Measurements from ENCODE around the gene SLC38A10.

The SLC38A10 gene

GRCh38 chr17:81242421-81243332, 52.4 kb downstream of the SLC38A10 start:
- Histone ChIP-seq H3K27me3 (ENCODE audit: insufficient read depth, low read length) (no peaks in the 10 kb centered on the region), H4K20me1 (ENCODE audit: insufficient read depth, low read length) (no peaks in the 10 kb centered on the region), H3K4me1 (ENCODE audit: insufficient read depth, low read length, severe bottlenecking) (peaks cover 51% of the 10 kb centered on the region), H3K9ac (ENCODE audit: low read length) (no peak overlapping the region), H3K27ac (ENCODE audit: low read depth, low read length, poor library complexity, severe bottlenecking) (no peak overlapping the region), H3K36me3 (ENCODE audit: insufficient read depth, low read length) (peaks cover 14% of the 10 kb centered on the region), H3F3A (ENCODE audit: insufficient read depth, low read length) (no peaks in the 10 kb centered on the region), H3K4me2 (ENCODE audit: low read length) (no peak overlapping the region), H2AFZ (ENCODE audit: low read length) (no peak overlapping the region), H3K9me2 (ENCODE audit: low read depth, low read length) (no peaks in the 10 kb centered on the region), H3K4me3 (ENCODE audit: low read depth, low read length, poor library complexity, severe bottlenecking) (no peak overlapping the region), H3K9me3 (ENCODE audit: low read length) (no peaks in the 10 kb centered on the region), H3K79me2 (ENCODE audit: insufficient read depth, low read length) (peaks cover 7% of the 10 kb centered on the region; the same call in 1 of the 2 replicates)
- TF ChIP-seq, protein P1, sequence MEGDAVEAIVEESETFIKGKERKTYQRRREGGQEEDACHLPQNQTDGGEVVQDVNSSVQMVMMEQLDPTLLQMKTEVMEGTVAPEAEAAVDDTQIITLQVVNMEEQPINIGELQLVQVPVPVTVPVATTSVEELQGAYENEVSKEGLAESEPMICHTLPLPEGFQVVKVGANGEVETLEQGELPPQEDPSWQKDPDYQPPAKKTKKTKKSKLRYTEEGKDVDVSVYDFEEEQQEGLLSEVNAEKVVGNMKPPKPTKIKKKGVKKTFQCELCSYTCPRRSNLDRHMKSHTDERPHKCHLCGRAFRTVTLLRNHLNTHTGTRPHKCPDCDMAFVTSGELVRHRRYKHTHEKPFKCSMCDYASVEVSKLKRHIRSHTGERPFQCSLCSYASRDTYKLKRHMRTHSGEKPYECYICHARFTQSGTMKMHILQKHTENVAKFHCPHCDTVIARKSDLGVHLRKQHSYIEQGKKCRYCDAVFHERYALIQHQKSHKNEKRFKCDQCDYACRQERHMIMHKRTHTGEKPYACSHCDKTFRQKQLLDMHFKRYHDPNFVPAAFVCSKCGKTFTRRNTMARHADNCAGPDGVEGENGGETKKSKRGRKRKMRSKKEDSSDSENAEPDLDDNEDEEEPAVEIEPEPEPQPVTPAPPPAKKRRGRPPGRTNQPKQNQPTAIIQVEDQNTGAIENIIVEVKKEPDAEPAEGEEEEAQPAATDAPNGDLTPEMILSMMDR (IDR thresholded peaks at IDR 0.05; ENCODE audit: low read length) = no peak
- no peak for TF ChIP-seq EZH2 (IDR thresholded peaks at IDR 0.05; ENCODE audit: borderline replicate concordance, low read length)

GRCh38 chr17:81241648-81242420, 53.3 kb downstream of the SLC38A10 start:
- Histone ChIP-seq H3K9me2 (ENCODE audit: low read depth, low read length) (no peaks in the 10 kb centered on the region), H3K4me2 (ENCODE audit: low read length) (peak overlapping the region; percentile 91; the same call in 1 of the 2 replicates), H3K4me3 (ENCODE audit: low read depth, low read length, poor library complexity, severe bottlenecking) (no peak overlapping the region), H3K4me1 (ENCODE audit: insufficient read depth, low read length, severe bottlenecking) (peaks cover 55% of the 10 kb centered on the region), H3K36me3 (ENCODE audit: insufficient read depth, low read length) (peaks cover 14% of the 10 kb centered on the region), H3K79me2 (ENCODE audit: insufficient read depth, low read length) (peaks cover 7% of the 10 kb centered on the region; the same call in 1 of the 2 replicates), H3K9me3 (ENCODE audit: low read length) (no peaks in the 10 kb centered on the region), H3K9ac (ENCODE audit: low read length) (no peak overlapping the region; the same call in 1 of the 2 replicates), H3K27me3 (ENCODE audit: insufficient read depth, low read length) (no peaks in the 10 kb centered on the region), H3F3A (ENCODE audit: insufficient read depth, low read length) (no peaks in the 10 kb centered on the region), H4K20me1 (ENCODE audit: insufficient read depth, low read length) (no peaks in the 10 kb centered on the region), H3K27ac (ENCODE audit: low read depth, low read length, poor library complexity, severe bottlenecking) (peak overlapping the region; percentile 69), H2AFZ (ENCODE audit: low read length) (no peak overlapping the region)
- no peak for TF ChIP-seq EZH2 (IDR thresholded peaks at IDR 0.05; ENCODE audit: borderline replicate concordance, low read length)
- TF ChIP-seq, protein P1 (IDR thresholded peaks at IDR 0.05; ENCODE audit: low read length) = peak; percentile 84

- no peaks in the 10 kb centered on the region for H3K9me3 ChIP-seq (ENCODE audit: low read length)
- peak overlapping the region; percentile 69 for H3K27ac ChIP-seq (ENCODE audit: low read depth, low read length, poor library complexity, severe bottlenecking)
- TF ChIP-seq, protein P1 (IDR thresholded peaks at IDR 0.05; ENCODE audit: low read length) = no peak
- TF ChIP-seq EZH2 (IDR thresholded peaks at IDR 0.05; ENCODE audit: borderline replicate concordance, low read length) = no peak
- H3K9ac ChIP-seq (ENCODE audit: low read length) = no peak overlapping the region; the same call in 1 of the 2 replicates
- no peaks in the 10 kb centered on the region for H3K27me3 ChIP-seq (ENCODE audit: insufficient read depth, low read length)
- H3K36me3 ChIP-seq (ENCODE audit: insufficient read depth, low read length) = peaks cover 14% of the 10 kb centered on the region
- no peak overlapping the region for H2AFZ ChIP-seq (ENCODE audit: low read length)
- no peaks in the 10 kb centered on the region for H3F3A ChIP-seq (ENCODE audit: insufficient read depth, low read length)
- peaks cover 55% of the 10 kb centered on the region for H3K4me1 ChIP-seq (ENCODE audit: insufficient read depth, low read length, severe bottlenecking)
- H3K9me2 ChIP-seq (ENCODE audit: low read depth, low read length) = no peaks in the 10 kb centered on the region
- no peaks in the 10 kb centered on the region for H4K20me1 ChIP-seq (ENCODE audit: insufficient read depth, low read length)
- peaks cover 7% of the 10 kb centered on the region; the same call in 1 of the 2 replicates for H3K79me2 ChIP-seq (ENCODE audit: insufficient read depth, low read length)
- peak overlapping the region; percentile 88 for H3K4me3 ChIP-seq (ENCODE audit: low read depth, low read length, poor library complexity, severe bottlenecking)
- H3K4me2 ChIP-seq (ENCODE audit: low read length) = peak overlapping the region; percentile 91
Measured at GRCh38 chr17:81241203-81241602, 53.9 kb downstream of the SLC38A10 start.

Measured in OCI-LY1 (cell line).